Stimulated activated CD4-positive, alpha-beta T cell treated with anti-CD3 and anti-CD28 coated beads, TNF-alpha, amount 100 ng/mL, for 48 hours (primary cell): ENCODE data around the gene METRNL.

Experiments
- DNase-seq, 3 donors: peaks; one replicate each; pipeline ENCODE4 v3.0.0-alpha.2; 2020; ENCODE audit warnings: low read depth in 3 of 3

The METRNL gene

DNA sequence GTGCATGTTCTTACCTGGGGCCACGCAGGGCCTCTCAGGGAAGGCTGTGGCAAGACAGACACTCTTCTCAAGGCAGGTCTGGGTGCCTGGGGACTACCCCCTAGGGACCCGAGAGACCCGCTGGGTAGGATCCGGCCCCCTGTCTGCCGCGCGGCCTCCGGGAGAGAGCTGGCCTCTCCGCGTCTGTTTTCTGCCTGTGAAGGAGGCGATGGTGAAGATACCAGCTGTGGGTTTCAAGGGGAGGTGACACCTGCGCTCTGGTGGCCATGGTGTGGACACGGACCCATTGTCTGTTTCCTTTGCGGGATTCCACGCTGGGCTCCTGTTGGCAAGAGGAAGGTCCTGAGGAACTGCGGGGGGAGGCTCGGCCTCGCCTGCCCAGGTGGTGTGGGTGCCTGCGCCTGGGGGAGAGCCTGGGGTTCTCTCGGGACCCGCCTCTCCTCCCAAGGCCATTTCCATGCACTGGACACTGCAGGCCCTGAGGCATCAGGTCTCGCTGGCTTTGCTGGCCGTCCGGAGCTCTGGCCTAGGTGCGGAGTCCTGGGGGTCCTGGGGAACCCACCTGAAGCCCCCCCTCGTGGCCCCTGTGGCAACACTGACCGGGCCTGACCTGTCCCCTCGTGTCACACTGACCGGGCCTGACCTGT lies 12.2 kb upstream of the METRNL start:
- no peak for DNase-seq

DNA sequence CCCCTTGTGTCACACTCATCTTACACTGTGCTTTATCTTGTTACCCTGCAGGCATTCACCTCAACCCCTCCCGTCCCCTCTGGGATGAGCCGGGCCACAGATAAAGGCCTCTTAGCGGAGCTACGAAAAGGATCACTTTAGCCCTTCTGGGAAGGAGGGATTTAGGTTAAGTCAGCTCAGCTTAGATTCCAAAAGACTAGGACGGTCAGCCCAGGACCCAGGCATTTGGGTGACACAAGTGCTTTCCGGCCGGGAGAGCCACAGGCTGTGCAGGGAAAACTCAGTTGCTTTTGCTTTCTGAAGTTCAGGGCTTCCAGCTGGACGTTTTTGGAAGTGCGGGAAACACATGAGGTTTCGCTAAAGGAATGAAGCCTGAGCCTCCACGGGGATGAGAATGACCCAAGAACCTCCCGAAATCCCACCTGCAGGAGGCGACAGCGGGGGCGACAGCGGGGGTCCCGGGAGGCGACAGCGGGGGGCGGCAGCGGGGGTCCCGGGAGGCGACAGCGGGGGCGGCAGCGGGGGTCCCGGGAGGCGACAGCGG lies 11.6 kb upstream of the METRNL start:
- DNase-seq: no peak

DNA sequence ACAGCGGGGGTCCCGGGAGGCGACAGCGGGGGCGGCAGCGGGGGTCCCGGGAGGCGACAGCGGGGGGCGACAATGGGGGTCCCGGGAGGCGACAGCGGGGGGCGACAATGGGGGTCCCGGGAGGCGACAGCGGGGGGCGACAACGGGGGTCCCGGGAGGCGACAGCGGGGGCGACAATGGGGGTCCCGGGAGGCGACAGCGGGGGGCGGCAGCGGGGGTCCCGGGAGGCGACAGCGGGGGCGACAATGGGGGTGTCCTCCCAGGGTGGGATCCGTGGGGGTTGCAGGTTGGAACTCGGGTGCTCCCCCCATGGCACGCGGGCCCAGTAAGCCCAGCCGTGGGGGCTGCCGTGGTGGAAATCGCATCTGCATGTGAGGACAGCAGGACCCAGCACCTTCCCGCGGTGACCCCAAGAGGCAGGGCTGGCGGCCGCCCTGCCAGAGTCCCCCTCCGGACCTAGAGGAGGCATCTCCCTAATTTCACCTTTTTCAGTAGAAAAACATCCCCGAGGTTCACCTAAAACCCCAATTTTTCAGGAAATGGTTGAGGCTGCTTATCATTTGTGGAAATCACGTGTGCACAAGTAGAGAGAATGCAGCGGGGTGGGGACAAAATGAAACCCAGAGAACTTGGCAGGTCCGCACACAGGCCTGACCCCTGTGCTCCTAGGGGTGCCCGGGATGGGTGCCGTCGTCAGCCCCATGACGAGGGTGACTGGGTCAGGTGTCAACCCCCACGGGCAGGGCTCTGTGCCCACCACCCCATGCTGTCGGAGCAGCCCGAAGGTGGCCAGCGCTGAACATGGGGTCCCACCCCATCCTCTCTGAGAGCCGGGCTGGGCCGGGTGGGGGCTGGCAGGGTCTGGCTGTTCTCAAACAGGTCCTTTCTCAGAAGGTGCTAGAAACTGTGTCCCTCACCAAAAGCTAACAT lies 10.5 kb upstream of the METRNL start:
- no peak for DNase-seq

GRCh38 chr17:83069571-83069906 lies 9.9 kb upstream of the METRNL start:
- no peak for DNase-seq

GRCh38 chr17:83069931-83070742 lies 9.3 kb upstream of the METRNL start:
- no peak for DNase-seq

DNA sequence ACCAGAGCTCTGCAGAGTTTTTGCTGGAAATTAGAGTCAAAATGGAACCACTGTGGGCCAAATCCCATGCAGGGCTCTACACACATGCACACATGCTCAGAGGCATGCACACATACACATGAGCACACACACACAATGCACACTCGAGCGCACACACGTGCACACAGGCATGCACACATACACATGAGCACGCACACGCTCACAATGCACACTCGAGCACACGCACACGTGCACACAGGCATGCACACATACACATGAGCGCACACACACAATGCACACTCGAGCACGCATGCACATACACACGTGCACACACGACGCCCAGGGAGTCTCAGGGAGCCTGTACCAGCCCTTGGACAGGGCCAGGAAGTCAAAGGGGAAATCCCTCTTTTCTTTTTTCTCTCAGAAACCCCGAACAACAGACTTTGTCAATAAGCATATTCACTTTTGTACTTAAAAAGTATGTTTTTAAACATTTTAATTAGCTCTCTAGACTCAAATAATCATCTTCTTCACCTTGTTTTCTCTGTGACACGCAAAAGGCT lies 8.5 kb upstream of the METRNL start:
- no peak for DNase-seq

- no peak for DNase-seq
Observed at GRCh38 chr17:83071365-83071764, 8.0 kb upstream of the METRNL start.

GRCh38 chr17:83071966-83072562 lies 7.3 kb upstream of the METRNL start:
- DNase-seq: no peak

DNA sequence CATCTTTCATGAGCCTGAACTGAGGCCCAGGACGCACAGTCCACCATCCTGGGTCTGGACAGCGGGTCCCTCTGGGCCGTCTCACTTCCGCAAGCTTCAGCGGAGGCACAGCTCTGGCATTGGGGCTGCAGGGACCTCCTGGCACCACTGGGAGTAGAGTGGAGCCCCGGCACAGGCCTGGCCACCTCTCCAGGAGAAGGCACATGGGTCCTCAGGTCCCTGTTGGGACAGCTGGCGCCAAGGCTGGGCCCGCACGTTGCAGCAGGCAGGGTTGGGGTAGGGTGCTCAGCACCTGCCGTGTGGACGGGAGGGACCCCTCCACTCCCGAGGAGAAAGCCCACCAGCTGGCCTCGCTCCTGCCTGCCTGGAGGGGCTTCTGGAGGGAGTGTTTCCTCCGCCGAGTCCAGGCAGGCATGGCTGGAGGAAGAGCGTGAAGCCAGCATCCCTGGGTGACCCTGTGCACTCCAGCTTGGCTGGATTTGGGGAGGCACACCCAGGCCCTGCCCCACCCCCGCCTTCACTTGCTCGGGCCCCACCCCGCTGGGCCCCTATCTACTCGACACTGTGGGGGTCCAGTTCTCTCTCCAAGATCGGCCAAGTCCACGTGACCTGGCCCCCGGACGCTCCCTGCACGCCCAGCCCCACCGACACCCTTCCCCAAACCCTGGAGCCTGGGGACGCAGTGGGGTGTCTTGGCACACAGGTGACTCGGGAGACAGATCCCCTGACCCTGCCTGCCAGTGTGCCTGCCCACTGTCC lies 6.6 kb upstream of the METRNL start:
- no peak for DNase-seq

DNA sequence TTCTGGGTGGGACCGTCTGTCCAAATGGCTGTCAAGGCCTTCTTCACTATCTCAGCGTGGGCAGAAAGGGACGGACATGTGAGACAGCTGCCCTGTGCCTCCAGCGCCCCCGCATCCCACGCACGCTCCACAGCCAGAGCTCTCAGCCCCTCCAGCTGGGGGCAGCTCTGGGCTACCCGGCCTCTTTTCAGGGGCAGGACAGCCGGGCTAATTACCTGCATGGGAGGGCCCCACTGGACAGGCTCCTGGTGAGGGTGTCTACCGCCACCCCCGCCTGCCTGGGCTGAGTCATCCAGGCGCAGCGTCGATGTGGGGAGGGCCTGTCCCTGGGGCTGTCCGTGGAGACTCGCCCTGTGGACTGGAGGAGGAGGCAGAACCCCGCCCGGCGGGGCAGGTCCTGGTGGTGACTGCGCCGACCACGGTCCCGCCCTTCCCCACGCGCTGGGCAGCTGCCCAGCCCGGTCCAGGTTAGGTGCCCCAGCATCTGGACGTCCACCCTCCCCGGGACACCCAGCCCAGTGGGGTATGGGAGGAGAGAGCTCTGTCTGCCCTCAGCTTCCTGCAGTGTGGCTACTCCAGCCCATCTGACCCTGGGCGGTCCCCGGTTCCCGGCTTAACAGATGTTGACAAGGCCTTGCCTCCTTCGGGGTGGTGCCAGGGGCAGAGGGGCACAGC lies 5.9 kb upstream of the METRNL start:
- DNase-seq: no peak

GRCh38 chr17:83074486-83075223 lies 4.8 kb upstream of the METRNL start:
- no peak for DNase-seq

- DNase-seq: no peak
Observed at GRCh38 chr17:83075270-83075880, 4.0 kb upstream of the METRNL start.

GRCh38 chr17:83076938-83077337 lies 2.5 kb upstream of the METRNL start:
- no peak for DNase-seq

GRCh38 chr17:83077411-83077810 lies 2.0 kb upstream of the METRNL start:
- DNase-seq: no peak

DNA sequence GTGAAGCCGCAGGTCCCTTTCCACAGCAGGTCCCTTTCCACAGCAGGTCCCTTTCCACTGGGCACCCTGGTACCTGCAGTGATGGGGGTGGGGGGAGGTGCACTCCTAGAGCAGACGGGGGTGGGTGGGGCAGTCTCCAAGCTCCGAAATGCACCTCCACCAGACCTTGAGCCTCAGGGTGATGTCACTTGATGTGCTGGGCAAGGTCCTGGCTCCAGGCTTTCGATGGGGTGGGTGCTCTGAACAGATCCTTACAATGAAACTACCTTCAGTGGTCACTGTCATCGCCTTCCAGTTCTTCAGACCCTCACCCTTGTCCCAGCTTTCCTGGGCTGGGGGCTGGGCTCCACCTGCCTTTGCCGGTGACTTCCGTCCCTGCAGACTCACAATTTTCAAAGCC lies 1.5 kb upstream of the METRNL start:
- no peak for DNase-seq

- no peak for DNase-seq
Observed at GRCh38 chr17:83078378-83079351, 744 bp upstream of the METRNL start.

DNA sequence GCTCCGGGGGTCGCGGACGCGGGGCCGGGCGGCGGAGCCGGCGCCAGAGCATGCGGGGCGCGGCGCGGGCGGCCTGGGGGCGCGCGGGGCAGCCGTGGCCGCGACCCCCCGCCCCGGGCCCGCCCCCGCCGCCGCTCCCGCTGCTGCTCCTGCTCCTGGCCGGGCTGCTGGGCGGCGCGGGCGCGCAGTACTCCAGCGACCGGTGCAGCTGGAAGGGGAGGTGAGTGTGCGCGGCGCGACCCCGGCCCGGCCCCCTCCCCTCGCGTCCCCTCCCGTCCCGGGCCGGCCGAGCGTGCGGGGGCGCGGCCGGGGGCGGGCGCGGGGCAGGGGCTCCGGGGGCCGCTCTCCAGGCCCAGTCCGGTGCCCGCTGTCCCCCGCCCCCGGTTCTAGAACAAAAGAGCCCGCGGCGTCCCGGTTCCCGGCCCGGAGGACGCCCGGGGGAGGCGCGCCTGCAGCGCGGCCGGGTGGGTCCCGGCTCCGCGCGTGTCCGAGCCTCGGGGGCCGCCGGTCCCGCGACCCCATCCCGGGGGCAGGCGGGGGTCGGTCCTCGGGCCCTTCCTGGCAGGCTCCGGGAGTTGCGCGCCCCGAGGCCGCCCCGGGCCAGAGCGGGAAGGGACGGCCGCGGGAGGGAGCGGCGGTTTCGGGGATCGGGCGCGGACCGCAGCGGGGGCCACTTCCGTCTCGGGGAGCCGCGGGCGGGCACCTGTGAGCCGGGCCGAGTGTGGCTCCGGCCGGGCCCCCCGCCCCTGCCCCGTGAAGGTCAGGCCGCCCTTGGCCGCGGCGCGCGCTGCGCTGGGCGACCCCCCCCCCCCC lies 563 bp downstream of the METRNL start:
- DNase-seq: no peak
